SH-SY5Y (cell line): ENCODE data around the gene PCDHGC3.

Experiments
- GATA2 ChIP-seq: IDR thresholded peaks from 2 replicates; pipeline ENCODE4 v1.6.1; 2011; ENCODE audit warnings: mild to moderate bottlenecking, low read depth, low read length
- GATA3 ChIP-seq: IDR thresholded peaks from 2 replicates; pipeline ENCODE4 v1.6.1; 2011; ENCODE audit warnings: low read depth, mild to moderate bottlenecking, low read length, moderate library complexity

- TF ChIP-seq GATA2 = no peak
- no peak for TF ChIP-seq GATA3
These were observed 45.2 kb upstream of the PCDHGC3 start, which contains the start of gene PCDHGA12 for GRCh38 chr5:141430332-141431113.
